ENCODE measurements around the gene SETD3. TPM values are rescaled to one million over a fixed set of nuclear protein-coding genes. Genes with fewer than 3 reads are reported as not detected.

Gene SETD3
- total and polyA plus RNA-seq, 2 of the 8 experiments (the other 6 are each of a cell fraction or from before 2014, with no cell fraction given), result 24.0 to 64.0 TPM

- TF ChIP-seq TCF12 (IDR thresholded peaks at IDR 0.05; ENCODE audit: low read depth, low read length) (peak; percentile 77; the same call in 1 of the 2 replicates), ZNF274 (IDR thresholded peaks at IDR 0.05; ENCODE audit: borderline replicate concordance, extremely low read depth, low read length) (no peak), CBX8 (IDR thresholded peaks at IDR 0.05; ENCODE audit: borderline replicate concordance, low read depth, low read length) (no peak), POLR2A (IDR thresholded peaks at IDR 0.05; ENCODE audit: control extremely low read depth in 1 of 2, low read depth in 2 of 2, low read length in 2 of 2) (0 out of 3 replicates have a peak, but pooled peaks of 1 of the 2 experiments have one; percentile 31), CHD1 (IDR thresholded peaks at IDR 0.05; ENCODE audit: low read depth, low read length) (no peak), BCL11A (IDR thresholded peaks at IDR 0.05; ENCODE audit: low read depth in 2 of 2, low read length in 2 of 2) (no peak), CEBPB (IDR thresholded peaks at IDR 0.05; ENCODE audit: low read depth, low read length) (no peak), YY1 (IDR thresholded peaks at IDR 0.05; ENCODE audit: low read depth, low read length) (peak; percentile 56; the same call in 1 of the 2 replicates), CHD2 (IDR thresholded peaks at IDR 0.05; ENCODE audit: low read length) (no peak), POLR2AphosphoS5 (IDR thresholded peaks at IDR 0.05; ENCODE audit: low read depth, low read length) (no peak), SIRT6 (IDR thresholded peaks at IDR 0.05; ENCODE audit: low read length) (no peak), KDM1A (IDR thresholded peaks at IDR 0.05; ENCODE audit: borderline replicate concordance, low read length) (no peak), EP300 (IDR thresholded peaks at IDR 0.05; ENCODE audit: borderline replicate concordance in 1 of 2, low read depth in 2 of 2, low read length in 2 of 2) (0 out of 3 replicates have a peak, but pooled peaks of 1 of the 2 experiments have one; percentile 51), RNF2 (IDR thresholded peaks at IDR 0.05; ENCODE audit: borderline replicate concordance, low read depth, low read length, missing control alignments, poor library complexity, severe bottlenecking) (no peak)
Measured at GRCh38 chr14:99412117-99413061, 68.3 kb downstream of the SETD3 start (continued).

Measured in H1 (cell line).